Mesothelial cell of epicardium (in vitro differentiated cells): ENCODE data around the gene OBSCN. TPM values are rescaled to one million over a fixed set of nuclear protein-coding genes. Genes with fewer than 3 reads are reported as not detected.
A peak's percentile ranks its signal among the peaks of the same experiment; 100 is the strongest.

Experiments used
- DNase-seq, 2 experiments: peaks; one replicate each; pipeline ENCODE4 v3.0.0; 2021; ENCODE audit warnings: low spot score in 2 of 2; ENCODE audit not compliant: unreplicated experiment in 2 of 2
- H3K27ac Mint-ChIP-seq: 2 replicates; pipeline ENCODE4 v1.8.0; 2021; ENCODE audit warnings: mixed read lengths
- H3K27me3 Mint-ChIP-seq: 2 replicates; pipeline ENCODE4 v1.8.0; 2021; ENCODE audit warnings: low read depth, mixed read lengths
- H3K36me3 Mint-ChIP-seq: 2 replicates; pipeline ENCODE4 v1.8.0; 2021; ENCODE audit warnings: mixed read lengths
- H3K4me1 Mint-ChIP-seq: 2 replicates; pipeline ENCODE4 v1.8.0; 2021; ENCODE audit warnings: mixed read lengths
- H3K4me3 Mint-ChIP-seq: 2 replicates; pipeline ENCODE4 v1.8.0; 2021; ENCODE audit warnings: mild to moderate bottlenecking, moderate library complexity, mixed read lengths
- H3K9me3 Mint-ChIP-seq: 2 replicates; pipeline ENCODE4 v1.8.0; 2021; ENCODE audit warnings: mixed read lengths
- CTCF ChIP-seq: fragments of 200-600 bp; sonication (generic); IDR thresholded peaks from one replicate; pipeline ENCODE4 v1.5.0; 2021; ENCODE audit warnings: antibody characterized with exemption; ENCODE audit not compliant: unreplicated experiment
- total RNA-seq: library from RNA; stranded (reverse); gene quantifications from 3 replicates; pipeline ENCODE4 v1.2.1, GENCODE V29; 2021

OBSCN gene
- total RNA-seq, 1 donor from 2014 or later, result 113 TPM

DNA sequence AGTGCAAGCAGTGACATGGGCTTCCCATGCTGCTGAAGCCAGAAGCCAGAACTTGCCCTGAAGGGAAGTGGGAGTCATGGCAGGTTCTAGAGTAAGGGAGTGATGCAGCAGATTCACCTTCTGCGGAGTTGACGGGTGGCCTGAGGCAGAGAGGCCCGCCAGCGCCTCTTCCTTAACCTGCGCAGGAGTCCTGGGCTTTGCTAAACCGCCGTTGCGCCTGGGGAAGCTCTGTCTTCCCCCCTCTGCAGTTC, 67.3 kb downstream of the OBSCN start:
- Mint-ChIP-seq H3K4me1 (peaks cover 5% of the 10 kb centered on the region), H3K9me3 (no peaks in the 10 kb centered on the region), H3K27me3 (no peaks in the 10 kb centered on the region), H3K4me3 (peak overlapping the region; percentile 69), H3K27ac (no peak overlapping the region), H3K36me3 (peaks cover 6% of the 10 kb centered on the region)
- no peak for DNase-seq
- no peak for TF ChIP-seq CTCF

DNA sequence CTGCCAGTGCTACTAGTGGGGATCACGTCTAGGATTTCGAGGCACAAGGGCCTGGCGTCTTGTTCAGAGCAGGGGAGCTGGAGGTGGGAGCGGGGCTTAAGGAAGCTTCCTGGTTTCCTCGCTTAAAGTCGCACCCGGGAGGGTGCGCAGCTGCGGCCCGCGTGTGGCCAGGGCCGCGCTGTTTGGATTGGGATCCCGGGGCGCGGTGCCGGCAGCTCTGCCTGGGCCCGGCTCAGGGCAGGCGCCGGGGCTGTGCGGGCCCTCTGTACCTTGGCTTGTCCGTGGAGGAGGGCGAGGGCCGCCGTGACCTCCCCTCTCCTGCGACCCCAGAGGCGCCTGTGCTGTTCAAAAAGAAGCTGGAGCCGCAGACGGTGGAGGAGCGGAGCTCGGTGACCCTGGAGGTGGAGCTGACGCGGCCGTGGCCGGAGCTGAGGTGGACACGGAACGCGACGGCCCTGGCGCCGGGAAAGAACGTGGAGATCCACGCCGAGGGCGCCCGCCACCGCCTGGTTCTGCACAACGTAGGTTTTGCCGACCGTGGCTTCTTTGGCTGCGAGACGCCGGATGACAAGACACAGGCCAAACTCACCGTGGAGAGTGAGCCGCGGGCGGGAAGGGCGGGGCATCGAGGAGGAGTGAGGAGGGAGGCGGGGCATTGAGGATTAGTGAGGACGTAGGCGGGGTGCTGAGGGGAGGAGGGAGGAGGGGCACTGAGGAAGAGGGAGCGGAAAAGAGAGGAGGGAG, 67.8 kb downstream of the OBSCN start:
- DNase-seq, result peak; percentile 83 to 84
- peaks cover 6% of the 10 kb centered on the region for H3K36me3 Mint-ChIP-seq
- peak overlapping the region; percentile 30 for H3K27ac Mint-ChIP-seq
- H3K27me3 Mint-ChIP-seq, result no peaks in the 10 kb centered on the region
- H3K4me3 Mint-ChIP-seq, result peak overlapping the region; percentile 69
- peaks cover 5% of the 10 kb centered on the region for H3K4me1 Mint-ChIP-seq
- TF ChIP-seq CTCF, result no peak
- no peaks in the 10 kb centered on the region for H3K9me3 Mint-ChIP-seq

GRCh38 chr1:228276174-228276831, 68.5 kb downstream of the OBSCN start:
- Mint-ChIP-seq H3K27me3 (no peaks in the 10 kb centered on the region), H3K36me3 (peaks cover 5% of the 10 kb centered on the region), H3K9me3 (no peaks in the 10 kb centered on the region), H3K4me3 (peak overlapping the region; percentile 69), H3K4me1 (peaks cover 5% of the 10 kb centered on the region), H3K27ac (no peak overlapping the region)
- TF ChIP-seq CTCF, result no peak
- DNase-seq, result peak in 1 of 2 experiments; percentile 18

DNA sequence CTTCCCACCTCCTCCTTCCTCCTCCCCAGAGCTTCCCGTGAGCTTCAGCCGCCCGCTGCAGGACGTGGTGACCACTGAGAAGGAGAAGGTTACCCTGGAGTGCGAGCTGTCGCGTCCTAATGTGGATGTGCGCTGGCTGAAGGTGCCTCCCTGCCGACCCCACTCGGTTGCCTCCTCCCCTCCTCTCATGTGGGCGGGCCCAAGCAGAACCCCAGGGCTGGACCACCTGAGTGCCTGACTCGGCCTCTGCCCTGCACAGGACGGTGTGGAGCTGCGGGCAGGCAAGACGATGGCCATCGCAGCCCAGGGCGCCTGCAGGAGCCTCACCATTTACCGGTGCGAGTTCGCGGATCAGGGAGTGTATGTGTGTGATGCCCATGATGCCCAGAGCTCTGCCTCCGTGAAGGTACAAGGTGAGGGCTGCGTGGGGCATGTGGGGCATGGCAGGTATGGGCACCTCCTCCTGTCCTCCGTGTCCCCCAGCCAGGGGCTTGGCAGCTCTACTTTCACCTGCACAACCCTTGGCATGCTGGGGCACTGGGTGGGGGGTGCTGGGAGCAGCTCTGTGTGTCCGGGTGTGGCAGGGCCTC, 69.2 kb downstream of the OBSCN start:
- H3K9me3 Mint-ChIP-seq, result no peaks in the 10 kb centered on the region
- H3K36me3 Mint-ChIP-seq, result peaks cover 4% of the 10 kb centered on the region
- H3K27me3 Mint-ChIP-seq, result no peaks in the 10 kb centered on the region
- no peak overlapping the region for H3K27ac Mint-ChIP-seq
- TF ChIP-seq CTCF, result no peak
- DNase-seq, result peak; percentile 14 to 36
- H3K4me3 Mint-ChIP-seq, result peak overlapping the region; percentile 17
- H3K4me1 Mint-ChIP-seq, result peaks cover 5% of the 10 kb centered on the region

DNA sequence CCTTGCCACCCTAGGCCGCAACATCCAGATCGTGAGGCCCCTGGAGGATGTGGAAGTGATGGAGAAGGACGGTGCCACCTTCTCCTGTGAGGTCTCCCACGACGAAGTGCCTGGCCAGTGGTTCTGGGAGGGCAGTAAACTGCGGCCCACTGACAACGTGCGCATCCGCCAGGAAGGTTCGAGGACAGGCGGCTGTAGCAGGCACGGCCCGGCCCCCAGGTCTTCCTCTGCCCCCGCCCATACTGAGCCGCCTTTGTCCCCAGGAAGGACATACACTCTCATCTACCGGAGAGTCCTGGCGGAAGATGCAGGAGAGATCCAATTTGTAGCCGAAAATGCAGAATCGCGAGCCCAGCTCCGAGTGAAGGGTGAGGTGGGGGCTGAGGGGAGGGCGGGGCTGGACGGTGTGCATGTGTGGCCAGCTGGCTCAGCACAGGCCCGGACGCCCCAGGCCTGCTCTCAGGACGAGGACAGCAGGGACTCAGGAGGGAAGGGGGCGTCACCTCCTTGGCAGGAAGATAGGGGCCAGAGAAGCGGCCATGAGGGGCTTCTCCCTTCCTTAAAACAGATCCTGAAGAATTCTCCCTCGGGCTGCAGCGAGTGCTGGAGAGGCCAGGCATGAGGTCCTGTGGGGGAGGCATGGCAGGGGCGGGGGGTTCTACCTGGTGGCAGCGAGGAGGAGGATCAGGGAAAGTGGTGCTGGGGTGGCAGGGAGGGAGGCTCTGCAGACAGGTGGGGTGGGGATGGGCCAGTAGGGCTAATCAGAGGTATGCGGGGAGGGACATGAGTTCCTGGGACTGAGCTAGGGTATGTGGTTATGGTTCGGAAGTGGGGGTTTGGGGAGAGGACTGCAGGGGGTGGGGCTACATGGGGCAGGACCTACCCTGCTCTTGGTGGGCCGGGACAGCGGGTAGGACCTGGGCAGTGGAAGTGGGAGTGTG, 69.9 kb downstream of the OBSCN start:
- peaks cover 4% of the 10 kb centered on the region for H3K36me3 Mint-ChIP-seq
- peak in 1 of 2 experiments; percentile 17 for DNase-seq
- H3K4me3 Mint-ChIP-seq, result no peak overlapping the region
- no peak for TF ChIP-seq CTCF
- no peaks in the 10 kb centered on the region for H3K9me3 Mint-ChIP-seq
- H3K27me3 Mint-ChIP-seq, result no peaks in the 10 kb centered on the region
- peaks cover 5% of the 10 kb centered on the region for H3K4me1 Mint-ChIP-seq
- no peak overlapping the region for H3K27ac Mint-ChIP-seq
